GM06990 (cell line): Measurements from ENCODE around the gene VPS13D.

Source experiments
- DNase-seq: peaks from one replicate; pipeline ENCODE4 v3.0.0-alpha.2; 2011; ENCODE audit not compliant: insufficient read length; ENCODE audit errors: extremely low read depth
- H3K27me3 ChIP-seq: replicated peaks from 2 replicates; pipeline ENCODE4 v1.6.0; 2011; ENCODE audit warnings: low read length; ENCODE audit not compliant: control insufficient read depth, insufficient read depth
- H3K36me3 ChIP-seq: 2 replicates; pipeline ENCODE4 v1.5.1; 2011; ENCODE audit warnings: low read length; ENCODE audit not compliant: control insufficient read depth, insufficient read depth
- H3K4me3 ChIP-seq: replicated peaks from 2 replicates; pipeline ENCODE4 v1.5.1; 2011; ENCODE audit warnings: low read depth, mild to moderate bottlenecking, control low read depth, low read length
- CTCF ChIP-seq: IDR thresholded peaks from 2 replicates; pipeline ENCODE4 v1.5.1; 2011; ENCODE audit warnings: low read length, control low read depth, mild to moderate bottlenecking, inconsistent platforms; ENCODE audit not compliant: insufficient read depth, poor library complexity, severe bottlenecking

The VPS13D gene

GRCh38 chr1:12344596-12345349 is 114.9 kb downstream of the VPS13D start:
- Histone ChIP-seq H3K4me3 (no peak overlapping the region), H3K36me3 (peaks cover 5% of the 10 kb centered on the region), H3K27me3 (no peaks in the 10 kb centered on the region)
- no peak for TF ChIP-seq CTCF
- DNase-seq, result no peak

GRCh38 chr1:12345350-12346217 is 115.8 kb downstream of the VPS13D start:
- H3K4me3 ChIP-seq, result no peak overlapping the region
- peaks cover 5% of the 10 kb centered on the region for H3K36me3 ChIP-seq
- H3K27me3 ChIP-seq, result no peaks in the 10 kb centered on the region
- no peak for TF ChIP-seq CTCF
- DNase-seq, result no peak

- H3K36me3 ChIP-seq, result peaks cover 5% of the 10 kb centered on the region
- no peak for DNase-seq
- no peaks in the 10 kb centered on the region for H3K27me3 ChIP-seq
- no peak overlapping the region for H3K4me3 ChIP-seq
- TF ChIP-seq CTCF, result no peak
These were observed 116.8 kb downstream of the VPS13D start for GRCh38 chr1:12346483-12347151.

GRCh38 chr1:12348113-12348512 is 118.3 kb downstream of the VPS13D start:
- no peak for DNase-seq
- Histone ChIP-seq H3K36me3 (peaks cover 5% of the 10 kb centered on the region), H3K27me3 (no peaks in the 10 kb centered on the region), H3K4me3 (no peak overlapping the region)
- no peak for TF ChIP-seq CTCF

GRCh38 chr1:12353981-12354380 is 124.2 kb downstream of the VPS13D start:
- Histone ChIP-seq H3K36me3 (peaks cover 2% of the 10 kb centered on the region), H3K4me3 (no peak overlapping the region), H3K27me3 (no peaks in the 10 kb centered on the region)
- TF ChIP-seq CTCF, result no peak
- DNase-seq, result no peak
